GM12891 (cell line): Measurements from ENCODE around the gene GPC3.

Experiments used
- DNase-seq: peaks from one replicate; pipeline ENCODE4 v3.0.0; 2011; ENCODE audit warnings: low spot score; ENCODE audit not compliant: insufficient read length
- FAIRE-seq: peaks from 2 replicates; lab custom pipeline; 2011; peaks lifted over from hg19 to GRCh38; lab: Jason Lieb, UNC
- PAX5 ChIP-seq: IDR thresholded peaks from 2 replicates; pipeline ENCODE4 v1.6.1; 2011; ENCODE audit warnings: low read length, moderate library complexity, mild to moderate bottlenecking; ENCODE audit not compliant: insufficient read depth, severe bottlenecking
- POLR2A ChIP-seq: IDR thresholded peaks from 2 replicates; pipeline ENCODE4 v1.6.1; 2011; ENCODE audit warnings: low read depth, low read length, control low read depth
- POLR2AphosphoS5 ChIP-seq: IDR thresholded peaks from 2 replicates; pipeline ENCODE4 v1.6.1; 2011; ENCODE audit warnings: low read depth, low read length, control low read depth
- POU2F2 ChIP-seq: IDR thresholded peaks from 2 replicates; pipeline ENCODE4 v1.6.1; 2011; ENCODE audit warnings: low read depth, mild to moderate bottlenecking, control low read depth, low read length, moderate library complexity
- SPI1 ChIP-seq: IDR thresholded peaks from 2 replicates; pipeline ENCODE4 v1.6.1; 2011; ENCODE audit warnings: low read depth, low read length, control low read depth
- TAF1 ChIP-seq: IDR thresholded peaks from 2 replicates; pipeline ENCODE4 v1.6.1; 2011; ENCODE audit warnings: low read depth, low read length, control low read depth

GPC3 gene

DNA sequence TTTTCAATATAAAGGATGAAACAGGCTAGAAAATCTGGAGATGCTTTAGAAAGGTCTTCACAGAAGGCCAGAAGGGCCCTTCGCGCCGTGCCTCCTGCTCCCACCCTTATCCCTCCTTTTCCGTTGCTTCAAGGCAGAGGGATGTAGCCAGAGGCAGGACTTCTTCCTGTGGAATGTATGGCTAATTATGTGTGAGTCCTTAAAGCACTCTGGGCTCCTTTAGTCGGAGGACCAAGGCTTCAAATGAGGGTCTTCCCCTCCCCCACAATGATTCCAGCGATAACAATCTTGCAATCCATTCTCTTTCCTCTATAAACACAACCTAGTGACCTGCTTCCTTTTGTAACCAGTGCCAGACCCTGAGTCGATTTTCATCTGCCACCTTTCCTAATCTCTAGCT, 103.5 kb downstream of the GPC3 start:
- FAIRE-seq (no peak), DNase-seq (no peak)
- TF ChIP-seq PAX5 (no peak), POLR2A (no peak), TAF1 (no peak), POLR2AphosphoS5 (no peak), POU2F2 (no peak), SPI1 (no peak)

DNA sequence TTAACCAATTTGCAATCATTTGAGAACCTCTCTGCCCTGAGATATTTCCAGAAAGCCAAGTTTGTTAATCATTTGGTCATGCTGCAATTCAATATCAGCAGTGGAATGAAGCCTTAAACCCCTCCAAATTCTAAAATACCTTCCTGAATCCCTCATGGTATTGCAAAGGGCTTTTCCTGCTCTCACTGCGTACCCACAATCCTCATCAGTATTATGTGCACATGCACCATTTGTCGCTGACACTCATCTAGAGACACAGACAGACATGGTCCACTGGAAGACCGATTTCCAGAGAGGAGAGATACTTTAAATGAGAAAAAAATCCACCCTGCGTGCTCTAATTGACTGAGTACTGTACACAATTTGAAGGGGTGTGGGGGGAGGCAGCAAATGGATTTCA, 104.4 kb downstream of the GPC3 start:
- FAIRE-seq, result no peak
- DNase-seq, result no peak
- TF ChIP-seq SPI1 (no peak), TAF1 (no peak), POLR2A (no peak), PAX5 (no peak), POU2F2 (no peak), POLR2AphosphoS5 (no peak)

GRCh38 chrX:133880032-133880443, 105.4 kb downstream of the GPC3 start:
- DNase-seq (no peak), FAIRE-seq (no peak)
- no peak for TF ChIP-seq TAF1
- TF ChIP-seq POLR2AphosphoS5, result no peak
- no peak for TF ChIP-seq POU2F2
- no peak for TF ChIP-seq POLR2A

GRCh38 chrX:133878710-133879109, 106.7 kb downstream of the GPC3 start:
- TF ChIP-seq POU2F2 (no peak), POLR2AphosphoS5 (no peak), POLR2A (no peak), PAX5 (no peak), SPI1 (no peak), TAF1 (no peak)
- no peak for FAIRE-seq
- DNase-seq, result no peak

GRCh38 chrX:133876646-133877045, 108.7 kb downstream of the GPC3 start:
- FAIRE-seq (no peak), DNase-seq (no peak)
- TF ChIP-seq POU2F2, result no peak
- TF ChIP-seq PAX5, result no peak
- no peak for TF ChIP-seq SPI1
- TF ChIP-seq POLR2AphosphoS5, result no peak
- TF ChIP-seq POLR2A, result no peak
- TF ChIP-seq TAF1, result no peak

DNA sequence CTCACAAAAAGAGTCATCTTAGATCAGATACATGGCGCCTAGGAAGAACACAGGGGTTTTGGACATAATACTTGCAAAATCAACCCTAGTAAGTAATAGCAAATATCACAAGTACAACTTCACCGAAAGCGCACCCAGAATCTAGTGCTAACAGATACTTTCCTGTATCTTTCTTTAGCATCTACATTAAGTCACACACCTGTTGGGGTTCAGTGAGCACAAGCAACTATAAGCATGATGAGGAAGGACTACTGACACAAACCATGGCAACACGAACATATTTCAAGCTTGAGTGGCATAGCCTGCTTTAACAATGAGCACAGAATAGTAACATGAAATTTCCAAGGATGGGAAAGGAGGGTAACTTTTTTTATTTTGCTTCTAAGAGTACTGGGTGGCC, 116.1 kb downstream of the GPC3 start:
- no peak for DNase-seq
- TF ChIP-seq TAF1, result no peak
- no peak for TF ChIP-seq POLR2AphosphoS5
- no peak for TF ChIP-seq POU2F2
- no peak for FAIRE-seq

DNA sequence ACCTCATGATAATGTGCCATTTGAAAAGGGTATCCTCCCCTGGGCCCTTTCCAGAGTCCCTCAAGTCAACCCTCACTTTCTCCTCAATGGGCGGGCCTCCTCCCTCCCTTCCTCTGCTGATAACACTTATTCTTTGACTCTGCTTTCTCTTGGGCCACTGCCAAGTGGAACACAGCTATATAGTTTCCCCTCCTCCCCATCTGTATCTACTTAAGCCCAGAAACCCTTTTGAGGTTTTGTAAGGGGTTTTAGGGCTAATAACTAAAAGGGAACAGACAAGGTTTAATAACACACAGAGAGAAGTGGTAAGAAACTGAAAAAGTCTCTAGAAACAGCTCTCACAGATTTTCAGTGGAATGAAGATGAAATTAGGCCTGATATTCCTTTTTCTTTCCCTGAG, 116.7 kb downstream of the GPC3 start:
- no peak for DNase-seq
- no peak for TF ChIP-seq POLR2A
- no peak for TF ChIP-seq POU2F2
- no peak for TF ChIP-seq SPI1
- no peak for TF ChIP-seq PAX5
- TF ChIP-seq POLR2AphosphoS5, result no peak
- no peak for TF ChIP-seq TAF1
- no peak for FAIRE-seq

DNA sequence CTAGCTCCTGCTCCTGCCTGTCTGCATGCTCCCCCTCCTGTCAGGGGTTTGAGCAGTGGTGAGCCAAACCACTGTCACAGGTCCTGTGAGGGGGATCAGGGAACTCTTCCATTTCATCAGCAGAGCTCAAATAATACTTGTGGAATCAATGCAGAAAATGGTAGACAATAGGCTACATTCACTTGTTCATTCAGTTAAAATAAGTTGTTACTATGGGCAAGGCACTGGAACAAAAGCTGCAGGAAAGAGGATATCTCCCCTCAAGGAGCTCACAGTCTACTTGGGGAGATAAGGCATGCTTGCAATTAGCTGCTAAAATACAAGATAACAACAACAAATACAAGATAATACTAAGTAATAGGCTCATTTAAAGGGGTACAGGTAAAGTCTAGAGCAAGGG, 117.1 kb downstream of the GPC3 start:
- TF ChIP-seq POLR2A (no peak), TAF1 (no peak), SPI1 (no peak), POU2F2 (no peak), PAX5 (no peak), POLR2AphosphoS5 (no peak)
- no peak for DNase-seq
- no peak for FAIRE-seq

GRCh38 chrX:133865761-133866471, 119.5 kb downstream of the GPC3 start:
- TF ChIP-seq PAX5 (no peak), SPI1 (no peak), TAF1 (no peak), POLR2AphosphoS5 (no peak)
- FAIRE-seq, result no peak
- DNase-seq, result no peak

DNA sequence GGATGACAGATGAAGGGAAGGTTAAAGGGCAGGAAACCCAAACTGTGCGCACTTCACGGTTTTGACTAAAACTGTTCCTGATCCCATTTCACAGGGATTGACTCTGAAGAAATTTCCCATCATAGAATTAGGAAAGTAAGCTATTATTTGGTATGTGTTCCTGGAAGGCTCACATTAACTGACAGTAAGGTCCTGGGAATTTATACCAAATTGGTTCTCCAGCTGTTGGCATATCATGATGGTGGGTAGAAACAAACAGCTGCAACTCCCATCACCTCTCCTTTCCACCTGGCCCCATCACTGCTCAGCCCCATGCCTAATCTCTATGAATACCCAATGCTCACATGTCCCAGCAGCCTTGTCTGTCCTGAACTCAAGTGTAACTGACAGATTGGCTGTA, 121.2 kb downstream of the GPC3 start:
- TF ChIP-seq PAX5 (no peak), TAF1 (no peak), POLR2A (no peak), POLR2AphosphoS5 (no peak), POU2F2 (no peak), SPI1 (no peak)
- FAIRE-seq (no peak), DNase-seq (no peak)

DNA sequence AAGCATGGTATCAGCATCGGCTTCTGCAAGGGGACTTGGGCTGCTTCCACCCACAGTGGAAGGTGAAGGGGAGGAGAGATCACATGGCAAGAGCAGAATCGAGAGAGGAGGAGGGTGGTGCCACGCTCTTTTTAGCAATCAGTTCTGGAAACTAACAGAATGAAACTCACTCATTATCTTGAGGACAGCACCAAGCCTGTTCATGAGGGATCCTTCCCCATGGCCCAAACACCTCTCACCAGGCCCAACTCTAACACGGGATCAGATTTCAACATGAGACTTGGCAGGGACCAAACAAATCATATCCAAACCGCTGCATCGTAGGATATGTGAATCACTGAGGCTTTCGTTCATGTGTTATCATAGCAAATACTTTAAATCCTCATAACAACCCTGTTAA, 125.5 kb downstream of the GPC3 start:
- FAIRE-seq (no peak), DNase-seq (no peak)
- no peak for TF ChIP-seq POU2F2
- no peak for TF ChIP-seq POLR2A
- TF ChIP-seq SPI1, result no peak
- no peak for TF ChIP-seq PAX5
- no peak for TF ChIP-seq TAF1
- TF ChIP-seq POLR2AphosphoS5, result no peak
